HG03558 (cell line): ENCODE data around the gene CRABP2.

ENCODE experiments used
- ATAC-seq: cut with Tn5 transposase; IDR thresholded peaks from one replicate; pipeline ENCODE4 v1.9.1; 2021; ENCODE audit warnings: moderate number of reproducible peaks; ENCODE audit not compliant: unreplicated experiment; ENCODE audit errors: extremely low read depth

CRABP2 gene

GRCh38 chr1:156705321-156705917 lies at the start of gene CRABP2:
Gene CRABP2 (minus strand): TSS chr1:156705583. CDS start chr1:156705446, 137 bp downstream.
- ATAC-seq: no peak

DNA sequence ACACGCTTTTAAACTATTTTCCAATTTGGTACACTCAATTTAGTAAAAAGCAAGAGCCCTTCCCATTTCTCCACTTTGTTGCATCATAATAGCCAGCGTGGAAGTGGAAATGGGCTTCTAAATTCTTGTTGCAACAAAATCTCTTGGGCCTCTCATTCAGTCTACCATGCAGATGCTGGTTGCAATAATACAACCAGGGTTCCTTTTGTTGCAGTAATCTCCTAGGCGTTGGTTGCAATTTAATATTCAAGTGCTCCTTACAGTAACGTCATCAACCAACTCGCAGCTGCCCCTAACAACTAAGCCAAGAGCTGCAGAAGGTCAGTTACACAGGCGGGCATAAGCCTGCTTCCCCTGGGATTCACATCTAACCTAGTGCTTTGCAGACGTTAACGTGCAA lies 48.8 kb upstream of the CRABP2 start:
- ATAC-seq: no peak

GRCh38 chr1:156752843-156753482 lies 47.6 kb upstream of the CRABP2 start:
- no peak for ATAC-seq

- ATAC-seq: peak; percentile 54
Observed at GRCh38 chr1:156751757-156752481, 46.5 kb upstream of the CRABP2 start.

- ATAC-seq: peak; percentile 2
Observed at GRCh38 chr1:156751451-156751756, 46.0 kb upstream of the CRABP2 start, which contains the start of gene HDGF. Gene HDGF (minus strand): TSS chr1:156751675. CDS start chr1:156751429, 246 bp downstream.

DNA sequence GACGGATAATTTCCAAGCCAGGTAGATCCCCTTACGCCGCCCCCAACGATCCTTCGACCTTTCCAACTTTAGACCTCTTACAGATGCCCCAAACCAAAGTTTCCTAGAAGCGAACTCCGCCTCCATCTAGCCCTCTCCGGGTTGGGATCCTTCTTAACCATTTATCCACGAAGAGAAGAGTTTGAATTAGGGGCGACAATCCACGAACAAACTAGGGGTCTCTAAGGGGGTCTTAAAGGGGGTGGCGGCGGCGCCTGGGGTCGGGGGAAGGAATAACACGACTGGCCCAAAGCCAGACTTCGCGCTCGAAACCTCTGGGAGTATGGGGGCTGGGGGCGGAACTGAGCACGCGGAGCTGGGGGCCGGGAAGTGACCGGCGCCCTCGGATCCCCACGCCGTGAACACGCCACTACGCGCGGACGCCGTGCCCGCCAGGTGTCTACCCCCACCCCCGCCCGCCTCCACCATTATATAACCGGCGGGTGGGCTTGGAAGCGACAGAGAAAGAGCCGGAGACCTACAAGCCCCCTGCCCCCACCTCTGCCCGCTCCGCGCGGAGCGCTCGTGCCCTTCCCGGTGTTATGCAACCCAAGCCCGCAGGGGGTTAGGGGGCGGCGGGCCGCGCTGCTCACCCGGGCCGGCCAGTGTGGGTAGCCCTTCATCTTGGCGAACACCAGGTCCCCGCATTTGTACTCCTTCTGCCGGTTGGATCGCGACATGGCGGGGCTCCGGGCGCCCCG lies 45.5 kb upstream of the CRABP2 start:
- ATAC-seq: no peak

DNA sequence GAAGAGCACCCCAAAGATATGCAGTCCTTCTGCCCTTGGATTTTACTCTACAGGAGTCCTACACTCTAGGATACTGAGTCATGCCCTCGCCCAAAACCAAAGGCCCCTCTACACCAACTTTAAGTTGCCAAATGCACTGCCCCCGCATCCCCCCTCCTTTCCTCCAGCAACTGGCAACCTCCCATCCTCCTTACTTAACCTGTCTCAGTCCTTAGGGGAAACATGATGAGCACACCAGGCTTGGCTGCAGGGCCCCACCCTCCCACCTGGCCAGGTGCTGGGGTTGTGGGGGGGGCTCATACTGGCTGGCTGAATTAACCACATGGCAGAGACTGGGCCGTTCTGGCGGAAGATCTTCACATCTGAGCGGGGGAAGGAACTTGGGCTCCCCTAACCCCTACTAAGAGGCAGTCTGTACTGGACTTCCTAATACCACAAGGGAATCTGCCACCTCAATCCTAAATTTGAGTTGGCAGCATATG lies 44.8 kb upstream of the CRABP2 start:
- ATAC-seq: no peak

DNA sequence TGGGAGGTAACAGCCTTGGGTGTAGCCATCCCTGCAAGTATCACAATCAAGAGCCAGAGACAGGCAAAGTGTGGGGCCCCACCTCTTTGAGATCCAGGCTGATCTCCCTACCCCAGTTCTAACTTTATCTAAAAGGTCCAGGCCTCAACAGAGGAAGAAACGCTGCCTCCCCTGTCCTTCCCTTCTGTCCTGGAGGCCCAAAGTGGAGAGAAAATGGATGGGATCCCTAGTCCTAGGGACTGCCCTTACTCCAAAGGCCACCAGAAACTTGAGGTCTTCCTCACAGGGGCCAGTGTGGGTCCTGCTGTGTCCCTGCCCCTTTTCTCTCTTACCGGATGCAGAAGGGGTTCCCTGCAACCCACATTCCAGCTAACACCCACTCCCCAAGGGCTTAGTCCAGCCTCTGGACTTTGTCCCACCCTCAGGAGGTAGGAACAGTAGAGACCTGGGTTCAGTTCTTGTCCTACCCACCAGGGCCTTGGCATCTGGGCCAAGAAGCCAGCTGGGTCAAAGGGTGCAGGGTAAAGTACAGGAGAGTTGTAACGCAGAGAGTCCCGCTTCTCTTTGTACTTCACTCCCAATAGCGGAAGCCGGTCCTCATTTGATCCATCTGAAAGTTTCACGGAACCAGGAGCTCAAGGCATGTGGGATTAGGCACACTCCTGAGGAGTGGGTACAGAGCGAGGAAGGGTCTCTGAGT lies 44.2 kb upstream of the CRABP2 start:
- no peak for ATAC-seq

DNA sequence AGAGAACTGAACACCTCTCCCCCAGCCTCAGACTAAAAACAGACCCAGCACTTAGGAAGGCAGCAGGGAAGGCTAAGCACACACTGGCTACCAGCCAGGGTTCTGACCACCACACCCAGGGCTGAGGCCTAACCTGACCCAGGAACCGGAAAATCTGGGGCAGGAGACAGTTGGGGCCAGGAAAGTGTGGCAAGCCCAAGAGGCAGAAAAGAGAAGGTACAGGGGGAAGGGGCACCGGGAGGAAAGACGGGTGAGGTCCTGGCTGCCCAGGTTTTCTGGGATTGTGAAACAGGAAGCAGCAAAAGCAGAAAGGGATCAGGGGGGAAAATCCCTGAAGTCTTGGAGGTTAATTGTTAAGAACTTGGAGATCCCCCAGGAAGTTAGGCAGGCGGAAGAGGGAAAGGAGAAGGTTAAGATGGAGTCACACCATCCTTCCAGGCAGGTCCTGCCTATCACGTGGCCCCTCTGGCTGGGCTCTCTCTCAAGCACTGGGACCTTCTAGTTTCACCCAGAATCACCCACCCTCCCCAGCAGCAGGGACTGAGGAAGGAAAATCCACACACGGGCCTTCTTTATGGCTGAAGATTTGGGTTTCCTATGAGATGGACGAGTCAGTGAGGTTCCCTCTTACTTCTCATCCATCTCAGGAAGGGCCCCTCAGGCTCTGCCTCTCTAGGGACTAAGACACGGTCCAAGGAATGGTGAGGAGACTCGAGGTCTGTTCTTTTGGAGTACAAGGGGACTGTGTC lies 43.5 kb upstream of the CRABP2 start:
- no peak for ATAC-seq

GRCh38 chr1:156747742-156748669 lies 42.6 kb upstream of the CRABP2 start:
- no peak for ATAC-seq

DNA sequence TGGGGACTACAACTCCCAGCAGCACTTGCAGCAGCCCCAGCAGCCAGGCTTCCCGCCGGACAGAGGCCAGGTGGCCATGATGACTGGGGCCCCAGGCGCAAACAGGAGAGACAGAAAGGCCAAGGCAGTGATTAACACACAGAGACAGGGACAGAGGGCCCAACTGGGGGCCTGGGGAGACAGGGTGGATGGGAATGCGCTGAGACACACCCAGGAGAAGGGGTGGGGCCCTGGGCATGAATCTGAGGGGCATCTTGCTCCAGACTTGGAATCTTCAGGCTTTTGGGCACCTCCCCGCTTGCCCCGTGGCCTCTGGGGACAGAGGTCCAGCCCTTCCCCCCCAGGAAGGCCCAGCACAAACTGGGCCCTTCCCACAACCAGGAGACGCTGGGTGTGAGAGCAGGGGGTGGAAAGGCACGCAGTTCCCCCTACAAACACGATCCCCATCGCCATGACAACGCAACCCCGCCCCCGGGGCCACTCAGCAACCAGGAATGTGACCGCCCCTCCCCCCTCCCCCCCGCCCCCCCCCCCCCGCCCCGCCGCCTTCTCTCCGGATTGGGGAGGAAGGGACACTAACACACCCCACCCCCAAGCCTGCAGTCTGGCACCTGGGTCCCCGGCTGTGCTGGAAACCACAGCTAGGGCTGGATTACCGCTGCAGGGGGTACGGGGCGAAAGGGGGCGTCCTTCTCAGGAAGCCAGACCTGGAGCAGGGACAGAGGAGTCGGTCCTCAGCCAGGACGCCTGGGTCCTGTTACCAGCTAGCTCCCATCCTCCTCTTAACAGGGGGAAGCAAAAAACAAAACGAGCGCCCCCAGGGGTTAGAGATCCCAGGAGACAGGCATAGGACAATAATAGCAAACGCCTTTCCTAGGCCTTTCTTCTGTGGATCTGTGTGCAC lies 41.6 kb upstream of the CRABP2 start:
- ATAC-seq: no peak

DNA sequence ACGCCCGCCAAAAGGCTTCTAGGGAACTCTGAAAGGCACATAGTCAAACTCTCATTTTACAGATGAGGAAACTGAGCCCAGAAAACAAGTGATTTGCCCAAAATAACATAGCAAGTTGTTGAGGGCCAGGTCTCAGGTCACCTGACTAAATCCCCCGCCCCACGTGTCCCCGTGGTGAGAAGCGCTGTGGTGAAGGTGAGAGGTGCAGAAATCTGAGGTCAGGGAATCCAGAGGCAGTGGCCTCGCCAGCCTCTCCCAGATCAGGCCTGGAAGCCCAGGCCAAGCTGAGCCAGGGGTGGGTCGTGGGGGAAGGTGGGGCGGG lies 41.0 kb upstream of the CRABP2 start:
- ATAC-seq: no peak

DNA sequence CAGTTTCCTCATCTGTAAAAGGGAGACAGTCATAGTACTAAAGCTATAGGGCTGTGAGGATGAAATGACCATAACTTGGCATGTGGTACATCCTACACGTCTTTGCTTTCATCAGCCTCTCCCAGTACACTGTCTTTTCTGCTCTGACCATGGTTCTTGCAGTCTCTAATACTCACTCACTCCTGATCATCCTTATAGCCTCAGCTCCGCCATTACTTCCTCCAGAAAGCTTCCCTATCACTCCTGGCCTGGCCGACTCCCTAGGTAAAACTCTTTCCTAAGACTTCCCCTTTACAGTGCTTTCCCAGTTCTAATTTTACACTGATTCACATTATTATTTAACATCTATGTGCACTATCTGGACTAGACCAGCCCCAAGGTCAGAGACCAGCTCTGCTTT lies 40.5 kb upstream of the CRABP2 start:
- ATAC-seq: no peak

DNA sequence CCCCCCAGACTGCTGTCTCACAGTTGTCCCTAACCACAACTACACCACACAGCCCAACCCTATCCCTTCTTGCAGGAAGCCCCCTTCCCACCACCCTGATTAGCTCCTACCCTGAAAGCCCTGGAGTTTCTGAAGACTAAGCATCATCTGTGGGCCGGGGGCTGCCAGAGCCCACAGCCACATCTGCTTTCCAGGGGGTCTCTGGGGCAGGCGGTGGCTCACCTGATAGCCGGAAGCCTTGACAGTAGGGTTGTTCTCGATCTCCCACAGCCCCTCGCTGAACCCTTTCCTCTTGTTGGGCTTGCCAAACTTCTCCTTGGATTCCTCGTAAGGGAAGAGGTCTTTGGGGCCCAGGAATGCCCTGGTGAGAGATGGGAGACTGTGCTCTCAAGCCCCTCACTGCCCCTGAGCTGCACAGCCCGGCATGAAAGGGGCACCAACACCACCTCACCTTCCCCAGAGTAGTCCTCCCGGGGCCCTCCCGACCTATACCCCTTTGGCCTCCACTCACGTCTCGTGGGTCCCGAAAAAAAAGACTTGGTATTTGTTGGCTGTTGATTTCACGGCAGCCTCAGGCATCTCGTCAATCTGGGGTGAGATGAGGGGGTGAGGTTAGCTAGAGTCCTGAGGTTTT lies 39.5 kb upstream of the CRABP2 start:
- no peak for ATAC-seq

GRCh38 chr1:156744344-156744743 lies 39.0 kb upstream of the CRABP2 start:
- no peak for ATAC-seq

DNA sequence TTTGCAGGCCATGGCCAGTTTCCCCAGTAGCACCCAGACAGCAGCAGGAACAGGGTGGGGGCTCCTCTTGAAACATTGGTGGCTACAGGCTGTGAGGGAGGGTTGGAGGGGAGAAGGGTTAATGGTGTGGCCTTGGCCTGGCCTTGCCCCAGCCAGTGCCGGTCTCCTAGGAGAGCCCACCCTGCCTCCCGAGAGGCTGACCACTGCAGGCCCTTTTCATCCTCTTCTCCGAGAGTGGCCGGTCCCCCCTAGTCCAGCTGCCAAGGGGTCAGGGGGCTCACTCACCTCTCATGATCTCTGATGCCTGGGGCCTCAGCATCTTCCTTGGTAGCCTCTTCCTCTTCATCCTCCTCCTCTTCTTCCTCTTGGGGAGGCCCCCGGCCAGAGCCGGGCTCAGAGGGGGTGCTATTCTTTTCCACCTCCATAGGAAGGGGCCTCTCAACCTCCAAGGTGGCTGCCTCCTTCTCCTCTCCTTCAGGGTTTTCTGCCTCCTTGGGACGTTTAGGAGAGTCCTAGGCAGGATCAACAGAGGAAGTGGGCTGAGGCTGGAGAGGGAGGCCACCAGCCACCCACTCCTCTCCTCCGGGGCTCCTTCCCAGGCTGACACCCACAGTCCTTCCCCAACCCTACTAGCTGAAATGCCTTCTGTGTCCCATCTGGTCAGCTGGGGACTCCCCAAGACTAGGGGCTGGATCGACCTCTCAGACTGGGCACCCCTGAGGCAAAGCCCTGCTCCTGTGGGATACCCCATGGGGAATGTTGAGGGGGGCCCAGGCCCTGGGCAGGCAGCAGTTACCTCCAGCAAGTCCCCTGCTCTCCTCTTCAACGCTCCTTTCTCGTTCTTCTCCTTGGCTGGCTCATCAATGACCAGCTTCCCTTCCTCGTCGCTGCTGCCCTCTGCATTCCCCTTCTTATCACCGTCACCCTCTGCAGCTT lies 38.3 kb upstream of the CRABP2 start:
- no peak for ATAC-seq
